NCI-H1048 (cell line): ENCODE results near the gene NPTX2.

Experiments
- DNase-seq: peaks from one replicate; lab custom pipeline; 2025; lab: John Stamatoyannopoulos, UW

The NPTX2 gene

GRCh38 chr7:98618786-98619185 is 1.7 kb downstream of the NPTX2 start:
- no peak for DNase-seq

GRCh38 chr7:98619450-98620321 is 2.6 kb downstream of the NPTX2 start:
- no peak for DNase-seq

DNA sequence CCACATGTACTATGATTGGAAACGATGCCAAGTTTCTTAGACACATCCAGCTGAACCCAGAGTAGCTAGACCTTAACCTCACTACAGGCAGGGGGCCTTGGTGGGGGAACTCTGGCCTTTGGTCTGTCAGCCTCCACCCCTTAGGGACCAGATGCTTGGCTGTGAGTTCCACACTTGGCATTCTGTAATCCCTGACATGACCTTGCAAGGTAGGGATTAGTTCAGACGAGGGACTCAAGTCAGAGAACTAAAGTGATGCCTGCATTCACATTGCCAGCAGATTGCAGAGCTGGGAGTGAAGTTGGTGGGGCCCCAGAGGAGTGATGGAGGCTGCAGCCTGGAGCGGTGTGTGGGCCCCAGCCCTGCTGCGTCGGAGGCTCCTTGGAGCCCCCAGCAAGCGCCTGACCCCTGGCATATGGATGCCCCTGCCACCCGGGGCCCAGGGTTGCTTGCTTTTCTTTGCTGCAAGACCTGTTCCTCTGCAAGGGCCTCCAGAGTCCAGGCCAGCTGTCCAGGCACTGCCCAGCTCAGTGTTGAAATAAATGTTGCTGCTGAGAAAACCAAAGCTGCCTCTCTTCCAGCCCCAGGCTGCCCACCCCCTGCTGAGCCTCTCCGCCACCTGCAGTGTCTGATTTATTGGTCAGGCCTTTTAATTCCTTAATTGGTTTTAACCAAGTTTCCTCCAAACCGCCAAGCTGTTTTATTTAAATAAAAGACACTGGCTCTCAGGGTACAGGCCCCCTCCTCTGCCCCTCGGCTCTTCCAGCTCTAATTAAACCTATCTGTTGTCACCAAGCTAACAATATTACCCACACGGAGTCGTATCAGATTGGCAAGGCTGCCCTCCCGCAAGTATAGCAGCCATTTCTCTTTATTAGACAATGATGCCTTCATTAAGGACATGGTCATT is 4.7 kb downstream of the NPTX2 start:
- no peak for DNase-seq

GRCh38 chr7:98622926-98623325 is 5.8 kb downstream of the NPTX2 start:
- DNase-seq, result no peak

DNA sequence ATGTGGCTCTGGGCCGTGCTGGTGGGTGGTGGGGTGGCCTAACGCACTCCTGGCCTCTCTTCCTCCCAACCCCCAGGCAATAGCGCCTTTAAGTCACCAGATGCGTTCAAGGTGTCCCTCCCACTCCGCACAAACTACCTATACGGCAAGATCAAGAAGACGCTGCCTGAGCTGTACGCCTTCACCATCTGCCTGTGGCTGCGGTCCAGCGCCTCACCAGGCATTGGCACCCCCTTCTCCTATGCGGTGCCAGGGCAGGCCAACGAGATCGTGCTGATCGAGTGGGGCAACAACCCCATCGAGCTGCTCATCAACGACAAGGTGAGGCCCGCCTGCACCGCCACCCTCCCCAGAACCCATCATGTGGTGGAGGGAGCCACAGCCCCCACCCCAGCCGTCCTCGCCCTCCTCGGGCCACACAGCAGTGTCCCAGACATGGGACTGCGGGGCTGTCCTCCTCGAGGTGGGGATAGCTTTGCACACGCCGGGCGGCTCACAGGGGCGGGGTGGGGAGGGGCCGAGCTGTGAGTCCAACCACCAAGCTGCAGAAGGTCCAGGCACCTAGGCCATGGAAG is 7.8 kb downstream of the NPTX2 start:
- no peak for DNase-seq

- no peak for DNase-seq
Measured at GRCh38 chr7:98626460-98627412, 9.7 kb downstream of the NPTX2 start.

DNA sequence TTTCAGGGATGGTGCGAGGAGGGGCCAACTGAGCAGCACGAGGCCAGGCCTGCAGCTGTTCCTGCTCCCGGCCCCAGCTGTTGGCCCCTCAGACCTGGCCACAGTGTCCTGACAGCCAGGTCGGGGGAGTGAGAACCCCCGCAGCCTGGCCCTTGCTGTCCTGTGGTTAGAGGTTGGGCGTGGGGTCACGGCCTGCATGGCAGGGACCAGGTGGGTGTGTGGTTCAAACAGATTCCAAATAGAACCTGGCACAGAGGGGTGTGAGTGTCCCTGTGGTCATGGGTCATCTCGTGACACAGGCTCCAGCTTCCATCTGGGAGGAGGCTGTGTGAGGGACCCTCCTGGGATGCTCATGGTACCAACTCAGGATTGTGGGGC is 10.3 kb downstream of the NPTX2 start:
- no peak for DNase-seq

GRCh38 chr7:98628418-98628817 is 11.3 kb downstream of the NPTX2 start:
- no peak for DNase-seq

DNA sequence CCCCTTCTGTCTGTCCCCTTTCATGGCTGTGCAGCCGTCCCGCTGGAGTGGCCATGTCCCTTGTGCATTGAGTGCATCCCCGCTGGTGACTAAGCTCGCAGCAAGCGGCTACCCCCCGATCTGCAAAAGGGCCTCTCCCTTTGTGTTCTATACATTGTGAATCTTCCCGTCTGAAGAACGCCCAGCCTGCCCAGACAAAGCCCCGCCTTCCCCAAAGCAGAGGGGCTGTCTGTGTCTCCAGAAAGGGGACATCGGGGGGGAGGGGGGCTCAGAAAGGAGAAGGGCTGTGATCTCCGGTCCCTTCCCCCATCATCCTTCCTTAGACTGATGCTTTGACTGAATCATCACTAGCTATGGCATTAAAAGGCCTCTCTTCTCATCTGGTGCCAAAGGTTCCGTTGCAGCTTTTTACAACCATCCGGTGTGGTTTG is 11.9 kb downstream of the NPTX2 start:
- DNase-seq, result no peak

GRCh38 chr7:98630149-98630548 is 13.1 kb downstream of the NPTX2 start:
- DNase-seq, result no peak

DNA sequence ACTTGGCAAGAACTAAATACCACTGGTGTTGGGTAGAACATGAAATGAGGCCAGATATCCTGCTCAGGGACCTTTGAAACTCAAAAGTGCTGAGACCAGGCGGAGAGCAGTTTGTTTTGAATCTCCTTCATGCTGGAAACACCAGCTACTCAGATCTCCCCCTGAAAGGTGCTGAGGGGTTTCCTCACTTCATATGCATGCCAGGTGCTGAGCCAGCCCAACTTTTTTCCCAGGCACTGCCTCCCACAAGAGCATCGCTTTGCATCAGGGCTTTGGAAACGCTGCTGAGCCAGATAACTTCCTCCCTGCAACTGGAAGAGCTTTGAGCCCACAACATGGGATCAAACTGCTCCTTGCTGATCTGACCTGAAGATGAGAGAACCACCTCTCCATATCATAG is 13.7 kb downstream of the NPTX2 start:
- no peak for DNase-seq

DNA sequence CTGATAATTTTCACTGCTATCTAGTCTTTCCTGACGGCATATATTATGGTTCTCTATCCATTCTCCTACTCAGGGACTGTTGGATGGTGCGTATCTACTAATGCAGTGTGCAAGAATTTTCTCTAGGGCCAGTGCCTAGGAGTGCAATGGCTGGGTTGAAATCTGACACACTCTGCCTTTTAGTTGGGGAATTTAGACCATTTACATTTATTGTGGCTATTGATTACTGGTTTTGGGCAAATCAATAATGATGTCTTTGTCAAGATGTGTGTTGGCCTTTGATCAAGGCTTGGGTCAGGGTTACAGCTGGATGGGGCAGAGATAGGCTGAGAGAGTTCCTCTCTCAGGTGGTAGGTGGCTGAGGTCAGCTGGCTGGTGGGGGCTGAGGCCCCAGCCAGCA is 21.8 kb downstream of the NPTX2 start:
- DNase-seq, result no peak

DNA sequence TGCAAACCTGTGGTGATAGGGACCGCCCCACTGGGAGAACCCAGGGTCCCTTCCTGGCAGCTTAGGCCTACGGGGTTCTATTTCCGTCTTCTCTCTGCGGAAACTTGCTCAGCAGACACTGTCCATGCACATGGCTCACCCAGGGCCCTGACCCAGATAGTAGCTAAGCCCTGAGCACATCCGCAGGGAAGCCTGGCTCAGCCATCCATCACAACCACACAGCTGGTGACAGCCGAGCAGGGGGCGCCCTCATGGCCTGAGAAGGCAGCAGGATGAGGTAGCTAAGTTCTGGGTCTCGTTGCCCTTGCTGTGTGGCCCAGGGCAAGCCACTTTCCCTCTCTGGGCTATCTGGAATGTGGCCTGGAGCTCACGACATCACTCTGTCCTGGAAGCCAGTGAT is 23.3 kb downstream of the NPTX2 start:
- no peak for DNase-seq

- no peak for DNase-seq
Measured at GRCh38 chr7:98641646-98642500, 24.8 kb downstream of the NPTX2 start.

DNA sequence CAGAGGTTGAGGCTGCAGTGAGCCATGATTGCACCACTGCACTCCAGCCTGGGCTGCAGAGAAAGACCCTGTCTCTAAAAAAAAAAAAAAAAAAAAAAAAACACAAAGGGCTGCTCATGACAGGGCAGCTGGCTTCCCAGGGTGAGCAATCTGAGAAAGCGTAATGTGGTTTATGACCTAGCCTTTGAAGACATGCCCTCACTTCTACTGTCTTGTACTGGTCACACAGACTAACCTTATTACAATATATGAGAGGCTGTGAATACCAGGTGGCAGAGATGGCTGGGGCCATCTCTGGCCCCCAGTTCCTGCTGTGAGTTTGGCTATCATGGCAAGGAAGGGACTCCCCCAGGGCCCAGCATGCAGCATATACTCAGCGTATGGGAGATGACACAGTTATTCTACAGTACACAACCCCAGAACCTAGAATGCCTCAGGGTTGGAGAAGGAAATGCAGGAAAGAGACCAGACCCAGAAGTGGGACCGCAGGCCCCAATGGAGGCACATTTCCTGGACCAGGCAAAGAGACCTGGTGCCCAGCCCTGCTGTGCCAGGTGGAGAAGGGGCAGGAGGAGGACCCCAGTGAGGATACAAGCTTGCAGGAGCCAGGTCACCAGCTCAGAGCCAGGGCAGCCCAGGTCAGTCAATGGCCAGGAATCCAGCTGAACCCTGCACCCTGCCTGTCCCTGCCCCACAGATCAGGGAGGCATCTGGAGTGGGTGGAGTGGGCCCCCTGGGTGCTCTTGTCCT is 26.3 kb downstream of the NPTX2 start:
- no peak for DNase-seq

DNA sequence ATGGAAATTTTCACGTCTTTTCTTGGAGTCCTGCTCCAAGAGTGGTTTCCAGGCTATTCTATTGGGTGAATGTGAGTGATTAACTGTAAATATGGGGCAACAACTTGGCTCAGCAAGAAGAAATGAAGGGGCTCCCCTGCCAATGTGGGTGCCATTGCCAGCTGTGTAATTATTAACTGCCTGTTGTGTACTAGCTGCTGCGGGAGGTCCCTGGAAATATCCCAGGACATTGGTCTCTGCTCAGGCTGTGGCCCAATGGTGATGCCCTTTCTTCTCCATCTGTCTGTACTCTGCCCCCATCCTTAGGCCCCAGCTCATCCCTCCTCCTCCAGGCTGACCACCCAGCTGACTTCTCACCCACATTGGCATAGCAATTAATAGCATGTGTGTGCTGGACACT is 29.4 kb downstream of the NPTX2 start:
- DNase-seq, result no peak

- no peak for DNase-seq
Measured at GRCh38 chr7:98647326-98647725, 30.2 kb downstream of the NPTX2 start.

- no peak for DNase-seq
Measured at GRCh38 chr7:98651760-98652159, 34.7 kb downstream of the NPTX2 start.

DNA sequence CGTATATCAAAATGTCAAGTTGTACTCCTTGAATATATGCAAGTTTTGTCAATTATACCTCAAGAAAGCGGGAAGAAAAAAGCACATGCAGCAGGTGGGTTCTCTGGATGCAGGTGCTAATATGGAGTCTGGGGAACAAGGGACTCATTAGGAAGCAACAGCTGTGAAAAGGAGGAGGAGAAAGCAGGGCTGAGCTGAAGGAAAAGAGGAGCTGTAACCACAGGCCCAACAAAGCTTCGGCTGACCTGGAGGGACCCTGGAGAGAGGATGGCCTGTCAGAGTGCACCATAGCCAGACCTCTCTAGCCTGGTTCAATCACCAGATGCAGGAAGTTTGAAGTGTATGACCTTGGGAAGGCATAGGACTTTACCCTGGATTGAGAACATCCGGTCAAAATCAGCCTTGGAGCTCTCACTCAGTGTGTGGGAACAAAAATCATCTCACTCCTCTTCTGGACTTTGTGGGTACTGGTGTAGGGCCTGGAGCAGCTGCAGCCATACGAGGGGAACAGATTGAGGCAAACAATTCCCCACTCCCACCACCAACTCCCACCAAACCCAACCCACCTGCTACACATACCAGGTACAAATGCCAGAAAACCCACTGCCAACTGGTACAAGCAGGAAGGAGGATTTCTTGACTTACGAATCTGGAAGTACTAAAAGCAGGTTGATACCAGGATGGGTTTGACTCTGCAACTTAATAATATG is 36.7 kb downstream of the NPTX2 start:
- DNase-seq, result no peak
